Left kidney (tissue), 2 donors: ENCODE measurements around the gene WTIP. TPM values are rescaled to one million over a fixed set of nuclear protein-coding genes. Genes with fewer than 3 reads are reported as not detected.

Source experiments
- DNase-seq: peaks from one replicate; pipeline ENCODE4 v3.0.0-alpha.2; 2013
- polyA plus RNA-seq: library from polyadenylated mRNA; unstranded; fragments of 120-200 nt; gene quantifications from one replicate; pipeline ENCODE4 v1.2.1, GENCODE V29; 2013; ENCODE audit not compliant: insufficient read length

Gene WTIP
- polyA plus RNA-seq, 1 donor: 28.0 TPM

DNA sequence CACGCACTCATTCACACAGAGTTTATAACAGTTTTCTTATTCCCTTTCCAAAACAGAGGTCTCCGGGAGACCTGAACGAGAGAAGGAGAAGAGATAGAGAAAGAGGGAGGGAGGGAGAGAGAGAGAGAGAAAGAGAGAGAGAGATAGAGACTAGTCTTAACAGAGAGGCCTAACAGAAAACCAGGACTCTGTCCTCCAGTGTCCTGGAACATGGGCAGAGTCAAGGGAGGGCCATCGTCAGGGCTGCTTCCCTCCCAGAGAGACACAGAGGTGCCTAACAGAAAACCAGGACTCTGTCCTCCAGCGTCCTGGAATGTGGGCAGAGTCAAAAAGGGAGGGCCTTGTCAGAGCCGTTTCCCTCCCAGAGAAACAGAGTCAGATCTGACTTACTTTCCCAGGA, 78.7 kb downstream of the WTIP start:
- no peak for DNase-seq

Other genes starting within 250 kb of the WTIP start
- gene GARRE1, start 227.2 kb upstream of the WTIP start, polyA plus RNA-seq: 35.6 TPM
- gene GPI, start 116.6 kb upstream of the WTIP start, polyA plus RNA-seq: 181 TPM
- gene PDCD2L, start 77.4 kb upstream of the WTIP start, polyA plus RNA-seq: 15.3 TPM
- 189 TPM for gene UBA2, start 53.4 kb upstream of the WTIP start, polyA plus RNA-seq
- gene SCGB2B2, start 195.4 kb downstream of the WTIP start, polyA plus RNA-seq: 1.1 TPM
- 105 TPM for gene ZNF302, start 195.9 kb downstream of the WTIP start, polyA plus RNA-seq